Brain pericyte (primary cell): Measurements from ENCODE around the gene GAP43.

Experiments used
- DNase-seq: peaks from one replicate; pipeline ENCODE4 v3.0.0-alpha.2; 2012; ENCODE audit warnings: low read depth, low spot score

GAP43 gene

DNA sequence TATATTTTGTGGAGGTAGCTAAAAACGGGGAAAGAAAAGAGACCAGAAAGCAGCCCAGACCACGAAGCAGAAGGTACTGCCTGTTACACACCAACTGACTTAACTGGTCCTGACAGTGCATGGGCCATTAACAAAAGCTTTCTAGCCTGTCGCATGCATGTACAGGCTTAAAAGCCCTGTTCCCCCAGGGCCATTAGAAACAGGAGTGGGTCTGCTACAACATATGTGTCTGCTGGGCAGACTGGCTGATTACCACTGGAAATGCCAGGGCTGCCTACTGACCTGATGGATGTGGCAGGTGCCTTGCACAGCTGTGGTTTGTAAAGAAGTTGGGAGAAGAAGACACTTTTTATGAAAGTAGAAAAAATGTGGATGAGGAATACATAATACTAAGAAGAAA, 137.4 kb downstream of the GAP43 start:
- no peak for DNase-seq

DNA sequence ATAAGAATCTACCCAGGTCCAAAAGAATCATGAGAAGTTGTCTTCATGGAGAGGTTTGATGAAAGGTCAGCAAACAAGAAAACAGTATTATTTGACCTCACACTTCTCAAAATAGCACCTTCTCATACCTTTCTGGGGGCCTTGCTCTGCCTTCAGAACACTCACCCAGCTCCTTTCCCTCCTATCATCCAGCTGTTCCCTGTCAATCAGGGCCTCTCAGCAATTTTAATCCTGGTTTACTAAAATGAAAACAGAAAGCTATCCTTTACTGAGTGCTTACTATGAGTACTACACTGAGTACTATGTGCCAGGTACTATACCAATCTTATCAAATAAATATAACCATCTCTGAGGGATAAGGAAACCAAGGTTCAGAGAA, 138.6 kb downstream of the GAP43 start:
- DNase-seq = no peak

DNA sequence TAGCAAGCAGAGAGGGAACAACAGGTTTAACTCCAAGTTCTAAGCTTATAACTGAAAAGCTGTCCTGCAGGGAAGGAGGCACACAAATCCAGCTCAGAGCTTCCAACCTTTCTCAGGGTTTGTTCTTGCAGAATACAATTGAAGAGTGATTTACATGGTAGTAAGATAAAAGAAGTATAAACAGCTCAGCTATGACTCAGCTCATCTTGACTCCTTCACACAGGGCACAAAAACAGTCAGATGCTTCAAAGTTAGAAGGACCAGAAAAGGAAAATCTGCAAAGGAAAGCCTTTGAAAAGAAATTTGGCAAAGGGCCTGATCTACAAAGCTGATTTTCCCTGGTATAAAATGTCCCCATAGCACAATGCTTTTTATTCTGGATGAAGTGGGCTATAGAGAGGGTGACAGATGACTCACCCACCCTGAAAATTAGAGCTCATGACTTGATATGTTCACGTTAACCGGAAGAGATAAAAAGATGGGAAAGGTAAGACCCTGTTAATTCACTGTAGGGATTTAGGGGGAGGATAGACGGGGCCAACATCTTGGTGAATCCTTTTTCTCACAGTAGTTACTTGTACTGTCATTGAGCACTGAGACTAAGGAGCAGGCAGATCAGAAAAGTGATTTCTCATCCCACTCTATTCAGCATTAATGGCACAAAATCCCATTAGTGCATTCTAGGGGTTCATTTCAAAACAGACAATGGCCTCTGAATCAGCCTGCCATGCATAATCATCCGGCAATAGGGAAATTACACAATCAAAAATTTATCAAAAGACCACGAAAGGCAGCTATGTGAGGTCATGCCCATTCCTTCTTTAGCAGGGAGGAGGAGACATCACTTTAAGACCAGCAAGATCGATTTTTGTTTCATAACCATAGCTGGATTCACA, 143.5 kb downstream of the GAP43 start:
- peak; percentile 34 for DNase-seq

DNA sequence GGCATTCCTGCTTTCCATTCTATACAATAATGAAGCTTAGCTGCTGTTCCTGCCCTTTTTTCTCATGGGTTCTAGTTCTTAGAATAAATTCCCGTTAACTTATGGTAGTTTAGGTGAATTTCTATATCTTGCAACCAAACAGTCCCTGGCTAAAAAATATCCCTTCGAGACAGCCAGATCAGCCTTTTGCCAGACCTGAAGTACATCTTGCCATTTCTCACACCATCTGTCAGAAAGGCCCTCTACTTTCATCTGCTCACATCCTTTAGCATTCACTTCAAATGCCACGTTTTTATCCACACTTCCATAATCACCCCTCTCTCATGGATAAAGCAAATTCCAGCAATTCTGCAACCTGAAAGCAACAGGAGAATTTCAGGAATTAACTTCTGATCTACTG, 145.4 kb downstream of the GAP43 start:
- DNase-seq = no peak
